HEK293 (cell line): ENCODE results near the gene NDUFB10.
A peak's percentile ranks its signal among the peaks of the same experiment; 100 is the strongest.

Source experiments
- BCL11A ChIP-seq: fragments of 450-650 bp; formaldehyde crosslinking; IDR thresholded peaks from 2 replicates; pipeline ENCODE4 v1.5.1; 2016; ENCODE audit warnings: low read depth, missing biosample characterization, missing genetic modification characterization
- KLF17 ChIP-seq: fragments of 450-650 bp; formaldehyde crosslinking; IDR thresholded peaks from 2 replicates; pipeline ENCODE4 v1.5.1; 2016; ENCODE audit warnings: missing biosample characterization, missing genetic modification characterization
- SP7 ChIP-seq: fragments of 450-650 bp; formaldehyde crosslinking; IDR thresholded peaks from 2 replicates; pipeline ENCODE4 v1.5.1; 2016; ENCODE audit warnings: missing biosample characterization, missing genetic modification characterization
- ZBTB20 ChIP-seq: fragments of 450-650 bp; formaldehyde crosslinking; IDR thresholded peaks from 2 replicates; pipeline ENCODE4 v1.5.1; 2016; ENCODE audit warnings: missing biosample characterization, missing genetic modification characterization
- ZBTB48 ChIP-seq: fragments of 450-650 bp; formaldehyde crosslinking; IDR thresholded peaks from 2 replicates; pipeline ENCODE4 v1.5.1; 2016; ENCODE audit warnings: missing biosample characterization, missing genetic modification characterization
- ZEB2 ChIP-seq: fragments of 450-650 bp; formaldehyde crosslinking; IDR thresholded peaks from 2 replicates; pipeline ENCODE4 v1.5.1; 2016; ENCODE audit warnings: missing biosample characterization, missing genetic modification characterization
- ZFHX2 ChIP-seq: fragments of 450-650 bp; formaldehyde crosslinking; conservative IDR thresholded peaks from 2 replicates; pipeline ENCODE4 v1.5.1; 2016; ENCODE audit warnings: missing biosample characterization, missing genetic modification characterization
- ZNF132 ChIP-seq: fragments of 450-650 bp; formaldehyde crosslinking; IDR thresholded peaks from 2 replicates; pipeline ENCODE4 v1.5.1; 2017; ENCODE audit warnings: missing biosample characterization, missing genetic modification characterization, borderline replicate concordance
- ZNF133 ChIP-seq: fragments of 450-650 bp; formaldehyde crosslinking; IDR thresholded peaks from 2 replicates; pipeline ENCODE4 v1.5.1; 2016; ENCODE audit warnings: missing biosample characterization, missing genetic modification characterization
- ZNF16 ChIP-seq: fragments of 450-650 bp; formaldehyde crosslinking; IDR thresholded peaks from 2 replicates; pipeline ENCODE4 v1.5.1; 2016; ENCODE audit warnings: low read depth, missing biosample characterization, missing genetic modification characterization
- ZNF174 ChIP-seq: fragments of 450-650 bp; formaldehyde crosslinking; IDR thresholded peaks from 2 replicates; pipeline ENCODE4 v1.5.0; 2017; ENCODE audit warnings: missing biosample characterization, mild to moderate bottlenecking, missing genetic modification characterization
- ZNF18 ChIP-seq: fragments of 450-650 bp; formaldehyde crosslinking; IDR thresholded peaks from 2 replicates; pipeline ENCODE4 v1.5.1; 2016; ENCODE audit warnings: missing biosample characterization, missing genetic modification characterization
- ZNF184 ChIP-seq: fragments of 450-650 bp; IDR thresholded peaks from 2 replicates; pipeline ENCODE4 v1.5.1; 2018; ENCODE audit warnings: missing biosample characterization, mild to moderate bottlenecking, missing genetic modification characterization
- ZNF366 ChIP-seq: fragments of 450-650 bp; formaldehyde crosslinking; conservative IDR thresholded peaks from 2 replicates; pipeline ENCODE4 v1.5.1; 2016; ENCODE audit warnings: missing biosample characterization, missing genetic modification characterization
- ZNF426 ChIP-seq: fragments of 450-650 bp; formaldehyde crosslinking; IDR thresholded peaks from 2 replicates; pipeline ENCODE4 v1.5.1; 2017; ENCODE audit warnings: missing biosample characterization, missing genetic modification characterization, mild to moderate bottlenecking, inconsistent platforms, moderate library complexity
- ZNF433 ChIP-seq: fragments of 450-650 bp; formaldehyde crosslinking; IDR thresholded peaks from 2 replicates; pipeline ENCODE4 v1.5.1; 2016; ENCODE audit warnings: missing biosample characterization, missing genetic modification characterization, low read depth
- ZNF48 ChIP-seq: fragments of 450-650 bp; formaldehyde crosslinking; IDR thresholded peaks from 2 replicates; pipeline ENCODE4 v1.5.1; 2016; ENCODE audit warnings: missing biosample characterization, missing genetic modification characterization
- ZNF488 ChIP-seq: fragments of 450-650 bp; formaldehyde crosslinking; IDR thresholded peaks from 2 replicates; pipeline ENCODE4 v1.5.1; 2016; ENCODE audit warnings: missing biosample characterization, missing genetic modification characterization
- ZNF548 ChIP-seq: fragments of 450-650 bp; formaldehyde crosslinking; IDR thresholded peaks from 2 replicates; pipeline ENCODE4 v1.5.1; 2016; ENCODE audit warnings: missing biosample characterization, missing genetic modification characterization
- ZNF560 ChIP-seq: fragments of 450-650 bp; formaldehyde crosslinking; IDR thresholded peaks from 2 replicates; pipeline ENCODE4 v1.5.1; 2017; ENCODE audit warnings: missing biosample characterization, missing genetic modification characterization, borderline replicate concordance
- ZNF561 ChIP-seq: fragments of 450-650 bp; IDR thresholded peaks from 2 replicates; pipeline ENCODE4 v1.5.1; 2018; ENCODE audit warnings: missing biosample characterization, missing genetic modification characterization, borderline replicate concordance
- ZNF600 ChIP-seq: fragments of 450-650 bp; formaldehyde crosslinking; IDR thresholded peaks from 2 replicates; pipeline ENCODE4 v1.5.1; 2016; ENCODE audit warnings: missing biosample characterization, missing genetic modification characterization
- ZNF610 ChIP-seq: fragments of 450-650 bp; formaldehyde crosslinking; IDR thresholded peaks from 2 replicates; pipeline ENCODE4 v1.5.1; 2016; ENCODE audit warnings: missing biosample characterization, missing genetic modification characterization, borderline replicate concordance
- ZNF639 ChIP-seq: fragments of 450-650 bp; formaldehyde crosslinking; IDR thresholded peaks from 2 replicates; pipeline ENCODE4 v1.5.1; 2016; ENCODE audit warnings: missing biosample characterization, missing genetic modification characterization
- ZNF658 ChIP-seq: fragments of 450-650 bp; formaldehyde crosslinking; IDR thresholded peaks from 2 replicates; pipeline ENCODE4; 2016; ENCODE audit warnings: missing biosample characterization, missing genetic modification characterization
- ZNF692 ChIP-seq: fragments of 450-650 bp; formaldehyde crosslinking; IDR thresholded peaks from 2 replicates; pipeline ENCODE4 v1.5.1; 2016; ENCODE audit warnings: missing biosample characterization, missing genetic modification characterization
- ZNF701 ChIP-seq: fragments of 450-650 bp; formaldehyde crosslinking; IDR thresholded peaks from 2 replicates; pipeline ENCODE4 v1.5.1; 2016; ENCODE audit warnings: missing biosample characterization, missing genetic modification characterization
- ZNF747 ChIP-seq: fragments of 450-650 bp; formaldehyde crosslinking; IDR thresholded peaks from 2 replicates; pipeline ENCODE4 v1.5.1; 2016; ENCODE audit warnings: missing biosample characterization, missing genetic modification characterization
- ZNF843 ChIP-seq: fragments of 450-650 bp; formaldehyde crosslinking; IDR thresholded peaks from 2 replicates; pipeline ENCODE4 v1.5.1; 2016; ENCODE audit warnings: missing biosample characterization, missing genetic modification characterization
- ZSCAN16 ChIP-seq: fragments of 450-650 bp; formaldehyde crosslinking; IDR thresholded peaks from 2 replicates; pipeline ENCODE4 v1.5.1; 2016; ENCODE audit warnings: missing biosample characterization, missing genetic modification characterization
- ZSCAN23 ChIP-seq: fragments of 450-650 bp; formaldehyde crosslinking; IDR thresholded peaks from 2 replicates; pipeline ENCODE4 v1.5.1; 2016; ENCODE audit warnings: missing biosample characterization, missing genetic modification characterization
- ZSCAN4 ChIP-seq: fragments of 450-650 bp; formaldehyde crosslinking; IDR thresholded peaks from 2 replicates; pipeline ENCODE4 v1.5.1; 2017; ENCODE audit warnings: missing biosample characterization, missing genetic modification characterization

NDUFB10 gene

GRCh38 chr16:1964506-1965395, 5.4 kb downstream of the NDUFB10 start, which contains the start of gene RPS2 (continued):
- no peak for TF ChIP-seq ZNF16 (tag by site-specific recombination)
- no peak for TF ChIP-seq ZNF701 (tag by site-specific recombination)
- no peak for TF ChIP-seq ZNF747
- TF ChIP-seq ZFHX2 (tag by site-specific recombination) = peak; percentile 93
- no peak for TF ChIP-seq ZNF488 (tag by site-specific recombination)
- no peak for TF ChIP-seq ZNF560
- TF ChIP-seq ZEB2 (tag by site-specific recombination) = peak; percentile 95
- TF ChIP-seq ZNF433 (tag by site-specific recombination) = no peak
- TF ChIP-seq ZNF426 (tag by site-specific recombination) = no peak
- TF ChIP-seq ZSCAN16 (tag by site-specific recombination) = no peak
- no peak for TF ChIP-seq ZNF48 (tag by site-specific recombination)
- peak; percentile 71 for TF ChIP-seq ZNF639 (tag by site-specific recombination)
- no peak for TF ChIP-seq ZNF548 (tag by site-specific recombination)
- no peak for TF ChIP-seq ZNF132
- TF ChIP-seq ZNF658 = no peak
- peak; percentile 67; the same call in 1 of the 2 replicates for TF ChIP-seq KLF17 (tag by site-specific recombination)
- TF ChIP-seq ZSCAN23 (tag by site-specific recombination) = no peak
- no peak for TF ChIP-seq ZNF174 (tag by site-specific recombination)
- peak; percentile 84 for TF ChIP-seq SP7 (tag by site-specific recombination)
- TF ChIP-seq ZNF366 (tag by site-specific recombination) = peak; percentile 88
- peak; percentile 77 for TF ChIP-seq ZNF561 (tag by site-specific recombination)
- no peak for TF ChIP-seq BCL11A (tag by site-specific recombination)
- 0 out of 2 replicates have a peak, but pooled peaks have one; percentile 28 for TF ChIP-seq ZNF843 (tag by site-specific recombination)
- TF ChIP-seq ZNF692 (tag by site-specific recombination) = peak; percentile 52; the same call in 1 of the 2 replicates
- peak; percentile 98 for TF ChIP-seq ZBTB20 (tag by site-specific recombination)
- TF ChIP-seq ZSCAN4 = 0 out of 2 replicates have a peak, but pooled peaks have one; percentile 41
- TF ChIP-seq ZBTB48 (tag by site-specific recombination) = peak; percentile 63
- no peak for TF ChIP-seq ZNF184
- 0 out of 2 replicates have a peak, but pooled peaks have one; percentile 41 for TF ChIP-seq ZNF610 (tag by site-specific recombination)
- peak; percentile 25; the same call in 1 of the 2 replicates for TF ChIP-seq ZNF600 (tag by site-specific recombination)
- 0 out of 2 replicates have a peak, but pooled peaks have one; percentile 12 for TF ChIP-seq ZNF18 (tag by site-specific recombination)
- TF ChIP-seq ZNF133 (tag by site-specific recombination) = no peak
